Left renal cortex interstitium (tissue), 4 donors: ENCODE results near the gene KCNMA1. TPM values are rescaled to one million over a fixed set of nuclear protein-coding genes. Genes with fewer than 3 reads are reported as not detected.
A peak's percentile ranks its signal among the peaks of the same experiment; 100 is the strongest.

Experiments used
- DNase-seq, 4 donors: peaks; one replicate each; pipeline ENCODE4 v3.0.0-alpha.2; 2013; ENCODE audit warnings: low read depth in 4 of 4, low spot score in 2 of 4, missing footprints in 1 of 4
- polyA plus RNA-seq, 4 donors: library from polyadenylated mRNA; unstranded; fragments of 120-200 nt; gene quantifications; one replicate each; pipeline ENCODE4 v1.2.1, GENCODE V29; 2013; ENCODE audit not compliant: insufficient read length in 4 of 4

The KCNMA1 gene
- polyA plus RNA-seq, 4 donors, result 2.8 to 5.2 (median 3.7) TPM

DNA sequence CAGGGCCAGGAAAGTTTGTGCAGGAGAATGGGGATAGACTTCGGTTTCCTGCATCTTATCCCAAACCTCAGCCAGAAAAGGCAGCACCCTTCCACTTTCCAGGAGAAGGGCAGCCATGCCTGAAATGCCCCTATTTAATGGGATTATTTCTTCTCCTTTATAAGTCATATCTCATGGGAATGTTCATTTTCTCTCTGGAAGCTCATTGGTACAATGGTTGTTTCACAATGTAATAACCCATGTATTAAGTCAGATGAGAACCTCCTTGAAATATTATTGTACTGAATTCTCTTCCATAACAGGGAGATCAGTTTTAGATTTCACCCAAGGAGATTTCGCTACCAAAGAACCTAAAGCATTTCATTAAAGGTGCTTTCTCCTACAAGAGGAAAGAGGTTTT lies 457.5 kb downstream of the KCNMA1 start:
- no peak for DNase-seq

DNA sequence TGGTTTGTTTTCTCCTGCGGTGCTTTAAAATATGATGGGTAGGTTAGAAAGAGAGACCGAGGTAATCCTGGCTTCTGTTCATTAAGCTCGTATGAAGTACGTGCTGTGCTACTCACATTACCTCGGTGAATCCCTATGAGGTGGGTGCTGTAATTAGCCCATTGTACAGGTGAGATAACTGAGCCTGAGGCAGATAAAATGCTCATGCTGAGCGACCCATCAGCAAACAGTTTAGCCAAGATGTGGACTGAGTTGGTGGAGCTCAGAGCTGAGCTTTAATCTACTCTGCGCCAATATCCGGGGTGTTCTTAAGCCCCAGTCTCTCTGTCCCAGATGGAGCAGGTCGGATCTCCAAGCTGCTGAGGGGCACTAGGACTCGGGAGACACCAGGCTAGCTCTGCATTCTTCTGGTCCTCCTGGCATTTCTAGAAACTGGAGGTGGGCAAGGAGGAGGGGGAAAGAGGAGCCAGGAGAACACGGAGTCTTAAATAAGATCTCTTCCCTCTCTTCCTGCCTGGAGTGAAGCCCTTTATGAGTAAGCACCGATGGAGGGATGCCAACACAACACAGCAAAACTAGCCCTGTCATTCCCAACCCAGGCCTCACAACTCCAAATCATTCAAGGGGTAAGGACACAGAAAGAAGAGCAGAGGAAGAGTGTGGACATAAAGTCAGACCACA lies 458.5 kb downstream of the KCNMA1 start:
- DNase-seq, result no peak

DNA sequence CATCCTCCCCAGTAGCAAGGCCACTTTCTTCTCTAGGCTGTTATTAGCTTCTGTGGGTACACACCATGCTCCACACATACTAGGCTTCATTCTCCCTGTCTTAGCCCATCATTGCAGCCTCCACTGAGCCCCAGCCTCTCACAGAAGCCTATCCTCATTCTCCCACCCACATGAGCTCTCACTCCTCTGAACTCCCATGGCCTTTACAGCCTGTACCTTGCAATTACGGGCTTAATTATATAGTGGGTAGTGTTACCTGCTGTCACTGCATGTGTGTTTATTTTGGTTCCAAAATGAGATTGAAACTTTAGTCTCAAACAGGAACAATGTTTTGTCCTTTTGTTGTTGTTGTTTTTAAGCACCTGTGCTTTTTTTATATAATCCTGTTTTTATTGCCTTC lies 460.0 kb downstream of the KCNMA1 start:
- no peak for DNase-seq

DNA sequence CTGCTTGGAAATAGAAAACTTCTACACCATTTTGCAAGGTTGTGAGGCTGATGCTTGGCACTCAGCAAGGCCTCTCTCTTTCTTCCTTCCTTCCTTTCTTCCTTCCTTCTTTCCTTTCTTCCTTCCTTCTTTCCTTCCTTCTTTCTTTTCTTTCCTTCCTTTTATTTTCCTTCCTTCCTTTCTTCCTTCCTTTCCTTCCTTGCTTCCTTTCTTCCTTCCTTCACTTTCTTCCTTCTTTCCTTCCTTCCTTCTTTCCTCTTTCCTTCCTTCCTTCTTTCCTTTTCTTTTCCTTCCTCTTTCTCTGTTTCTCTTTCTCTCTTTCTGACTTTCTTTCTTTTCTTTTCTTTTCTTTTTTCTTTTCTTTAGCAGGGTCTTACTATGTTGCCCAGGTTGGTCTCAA lies 460.4 kb downstream of the KCNMA1 start:
- DNase-seq, result no peak

DNA sequence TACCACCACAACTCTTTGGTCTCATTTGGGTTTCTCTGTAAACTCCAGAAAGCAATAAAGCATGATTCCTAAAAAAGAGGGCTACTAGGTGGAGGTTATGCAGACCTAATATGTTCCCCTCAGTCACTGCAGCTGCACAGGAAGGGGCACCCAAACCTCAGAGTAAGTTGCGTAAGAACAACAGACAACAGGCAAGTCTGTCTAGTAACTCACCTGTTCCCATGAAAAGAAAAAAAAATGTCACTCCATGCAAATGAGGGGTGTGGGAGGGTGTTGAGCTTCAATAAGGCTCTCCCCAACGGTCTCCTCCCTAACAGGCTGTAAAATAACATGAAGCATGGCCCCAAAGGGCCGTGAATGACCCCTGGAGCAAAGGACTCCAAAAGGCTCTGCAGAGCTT lies 461.4 kb downstream of the KCNMA1 start:
- no peak for DNase-seq

DNA sequence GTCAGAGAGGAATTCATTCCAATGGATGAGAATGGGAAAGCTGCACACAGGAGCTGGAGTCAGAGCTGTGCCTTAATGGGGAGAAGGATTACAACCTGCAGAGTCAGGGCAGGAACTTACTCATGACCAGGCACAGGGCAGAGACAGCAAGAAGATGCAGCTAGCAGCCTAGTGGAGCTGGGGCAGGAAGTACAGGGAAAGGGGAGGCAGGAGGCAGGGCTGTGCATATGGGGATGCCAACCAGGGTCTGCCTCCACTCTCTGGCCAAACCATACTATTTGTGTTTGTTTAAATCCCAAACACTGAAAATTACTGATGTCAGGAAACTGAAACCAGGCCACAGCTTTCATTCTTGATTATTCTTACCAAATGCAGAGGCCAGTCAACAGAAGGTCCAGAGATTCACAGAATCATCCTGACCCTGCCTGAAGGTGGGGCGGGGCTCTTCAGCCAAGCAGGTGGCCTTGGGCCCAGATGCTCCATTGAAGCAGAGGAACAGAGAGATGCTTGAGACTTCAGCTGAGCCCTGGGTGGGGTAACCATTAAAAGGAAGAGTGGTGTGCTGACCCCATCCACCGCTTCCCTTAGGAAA lies 461.9 kb downstream of the KCNMA1 start:
- DNase-seq, result no peak

DNA sequence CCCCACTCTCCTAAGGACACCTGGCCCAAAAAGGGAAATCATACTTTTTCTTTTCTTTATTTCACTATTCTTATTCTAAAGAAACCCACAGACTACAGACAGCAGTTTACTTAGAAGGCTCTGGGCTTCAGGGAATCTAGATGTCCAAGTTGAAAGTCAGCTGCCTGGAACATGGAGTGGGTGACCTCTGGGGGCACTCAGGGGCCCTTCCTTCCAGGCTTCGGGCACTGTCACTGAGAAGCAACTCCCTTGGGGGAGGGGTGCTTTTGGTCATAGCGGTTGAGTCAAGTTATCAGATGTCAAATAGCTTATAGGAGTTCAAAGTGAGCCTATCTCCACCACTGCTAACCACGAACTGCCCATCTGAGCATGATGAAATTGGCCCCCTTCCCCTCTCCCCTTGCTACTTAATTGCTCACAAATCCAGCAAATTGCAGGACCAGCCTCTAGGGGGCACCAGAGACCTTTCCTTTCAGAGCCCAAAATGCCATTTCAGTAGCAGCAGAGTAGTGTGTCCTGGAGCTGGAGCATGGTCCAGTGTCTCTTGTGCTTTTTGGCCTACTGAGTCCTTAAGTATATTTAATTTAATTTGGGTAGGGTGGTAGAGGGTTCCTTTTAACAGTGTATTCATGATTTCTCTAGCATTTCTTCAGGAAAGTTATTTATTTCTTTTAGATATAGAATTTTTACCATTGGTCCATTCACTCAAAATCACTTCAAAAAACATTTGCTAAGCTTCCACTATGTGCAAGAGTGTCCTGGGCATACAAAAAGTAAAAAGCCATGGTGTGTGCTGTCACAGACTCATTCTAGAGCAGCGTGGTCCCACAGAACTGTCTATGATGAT lies 463.8 kb downstream of the KCNMA1 start:
- peak; percentile 45 to 70 (median 56) for DNase-seq

DNA sequence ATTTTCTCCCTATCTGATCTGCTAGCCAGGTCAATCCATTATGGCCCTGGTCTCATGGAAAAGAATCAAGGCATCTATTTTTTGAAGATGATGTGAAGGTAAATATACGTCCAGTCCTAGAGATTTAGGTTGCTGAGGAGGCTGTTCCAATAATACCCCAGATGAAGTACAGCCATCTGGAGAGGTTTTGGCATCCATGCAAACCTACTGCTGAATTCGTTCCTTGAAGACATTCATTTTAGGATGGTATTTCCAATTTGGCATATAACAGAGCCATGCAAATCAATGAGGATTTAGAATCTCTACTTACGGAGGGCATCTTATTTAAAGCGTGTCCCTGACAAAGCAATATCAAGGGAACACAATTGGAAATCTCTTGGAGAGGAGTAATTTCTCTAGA lies 465.5 kb downstream of the KCNMA1 start:
- DNase-seq, result no peak

DNA sequence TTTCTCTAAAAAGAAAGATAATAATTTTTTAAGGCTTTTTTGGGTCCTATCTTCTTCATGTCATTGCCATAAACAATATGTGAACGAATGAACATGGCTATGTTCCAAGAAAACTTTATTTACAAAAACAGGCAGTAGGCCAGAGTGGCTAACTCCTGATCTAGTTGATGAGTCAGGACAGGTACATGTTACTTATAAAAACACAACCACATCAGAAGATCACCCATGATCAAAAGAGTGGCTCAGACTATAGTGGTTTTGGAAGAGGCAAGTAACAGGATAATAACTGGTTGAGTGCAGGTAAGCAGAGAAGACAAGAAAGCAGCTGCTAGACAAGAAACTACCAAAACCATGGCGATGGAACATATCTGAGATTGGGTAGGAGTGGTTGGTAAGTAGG lies 468.7 kb downstream of the KCNMA1 start:
- DNase-seq, result no peak

DNA sequence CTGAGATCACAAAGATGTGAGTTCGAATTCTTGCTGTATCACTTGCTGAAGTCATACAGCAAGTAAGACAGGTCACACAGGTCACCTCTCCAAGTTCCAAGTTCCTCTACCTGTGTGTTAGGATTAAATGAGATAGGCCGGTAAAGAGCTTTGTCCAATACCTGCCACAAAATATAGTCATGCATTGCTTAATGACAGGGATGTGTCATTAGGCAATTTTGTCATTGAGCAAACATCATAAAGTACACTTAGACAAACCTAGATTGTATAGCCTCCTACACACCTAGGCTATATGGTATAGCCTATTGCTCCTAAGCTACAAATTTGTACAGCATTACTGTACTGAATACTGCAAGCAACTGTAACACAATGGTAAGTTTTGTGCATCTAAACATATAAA lies 469.4 kb downstream of the KCNMA1 start:
- no peak for DNase-seq

DNA sequence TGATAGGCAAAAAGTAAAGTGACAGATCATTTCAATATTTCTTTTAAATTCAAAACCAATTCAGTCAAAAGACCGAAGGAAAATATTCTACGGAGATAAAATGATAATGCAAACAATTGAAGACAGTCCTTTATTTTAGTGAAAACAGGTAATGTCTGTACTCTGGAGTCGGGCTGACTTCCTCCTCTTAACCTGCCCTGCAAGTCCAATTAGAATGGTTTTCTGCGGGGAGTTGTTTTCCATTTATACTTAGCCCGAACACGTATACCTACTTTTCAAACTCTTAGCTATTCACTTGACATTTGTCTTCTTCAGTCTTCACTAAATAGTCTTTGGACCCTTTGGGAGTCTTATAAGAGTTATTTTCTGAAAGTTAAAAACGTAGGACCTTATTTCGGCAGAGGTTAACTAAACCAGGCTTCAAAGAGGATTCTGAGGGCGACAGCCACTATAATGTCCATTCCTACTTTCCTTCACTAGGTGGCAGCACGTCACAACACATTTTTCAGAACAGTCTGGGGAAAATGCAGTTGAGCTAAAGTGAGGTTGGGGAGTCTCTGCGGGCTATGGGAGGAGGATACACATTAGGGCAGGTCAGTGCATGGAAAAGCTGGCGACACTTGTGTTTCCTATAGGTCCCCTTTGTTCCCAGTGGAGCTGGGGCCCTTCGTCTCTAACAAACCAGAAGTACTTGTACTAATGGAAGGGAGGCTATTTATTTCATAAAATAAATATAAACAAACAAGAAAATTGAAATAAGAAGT lies 472.0 kb downstream of the KCNMA1 start:
- peak; percentile 32 to 68 (median 36) for DNase-seq

DNA sequence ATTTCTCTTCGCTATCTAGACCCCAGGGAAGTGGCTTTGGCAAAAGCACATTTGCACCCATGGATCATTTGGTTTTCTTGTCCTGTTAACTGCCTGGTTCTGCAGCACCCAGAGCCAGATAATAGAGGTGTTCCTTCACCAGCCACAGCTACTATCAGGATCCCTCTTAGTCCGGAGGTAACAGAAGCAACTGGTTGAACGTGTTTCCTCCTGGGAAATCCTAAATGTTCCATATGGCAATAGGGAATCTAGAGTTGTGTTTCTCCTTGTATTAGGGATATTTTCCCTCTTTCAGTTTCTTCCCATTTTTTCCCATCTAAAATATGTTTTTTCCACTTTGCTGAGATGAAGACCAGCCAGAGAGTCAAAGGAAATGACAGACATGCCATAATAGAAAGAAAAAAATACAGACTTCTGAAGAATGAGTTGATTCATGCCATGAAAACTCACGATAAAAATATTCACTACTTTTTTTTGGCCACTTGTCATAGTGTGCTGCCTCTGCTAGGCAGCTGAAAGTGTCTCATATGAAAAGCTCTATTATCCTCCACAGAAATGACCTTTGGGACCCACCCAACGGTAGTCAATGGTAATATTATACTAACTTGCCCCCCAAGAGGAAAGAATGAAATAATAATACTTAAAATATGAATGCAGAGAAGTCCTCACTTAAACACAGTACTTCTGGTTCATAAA lies 472.8 kb downstream of the KCNMA1 start:
- no peak for DNase-seq

DNA sequence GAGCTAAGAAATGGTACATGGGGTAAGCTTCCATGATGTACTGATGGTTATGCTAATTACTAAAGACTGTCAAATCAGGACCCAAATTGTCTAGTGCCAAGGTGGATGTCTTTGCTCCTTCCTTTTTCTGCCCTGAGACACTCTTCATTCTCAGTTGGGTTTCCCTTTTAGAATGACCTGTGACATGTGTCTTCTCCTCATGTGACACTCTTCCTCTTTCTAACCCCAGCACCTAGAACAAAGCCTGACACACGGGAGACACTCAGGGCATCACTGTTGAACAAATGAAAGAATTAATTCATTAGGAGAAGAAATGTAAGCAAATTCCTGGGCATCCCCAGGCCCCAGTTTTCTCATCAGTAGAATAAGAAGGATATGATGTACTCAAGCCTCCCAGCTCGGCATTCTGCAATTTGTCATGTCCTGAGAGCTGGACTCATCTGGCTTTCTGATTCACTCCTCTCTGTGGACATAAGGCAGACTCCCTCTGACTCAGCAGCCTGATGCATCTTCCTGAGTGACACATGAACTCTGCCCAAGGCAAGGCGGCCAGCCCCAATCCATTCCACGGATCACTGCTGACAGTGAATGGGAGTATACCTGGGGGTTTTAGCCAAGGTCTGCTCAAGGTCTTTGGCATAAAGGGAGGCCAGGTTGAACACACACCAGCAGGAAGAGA lies 473.8 kb downstream of the KCNMA1 start:
- no peak for DNase-seq

DNA sequence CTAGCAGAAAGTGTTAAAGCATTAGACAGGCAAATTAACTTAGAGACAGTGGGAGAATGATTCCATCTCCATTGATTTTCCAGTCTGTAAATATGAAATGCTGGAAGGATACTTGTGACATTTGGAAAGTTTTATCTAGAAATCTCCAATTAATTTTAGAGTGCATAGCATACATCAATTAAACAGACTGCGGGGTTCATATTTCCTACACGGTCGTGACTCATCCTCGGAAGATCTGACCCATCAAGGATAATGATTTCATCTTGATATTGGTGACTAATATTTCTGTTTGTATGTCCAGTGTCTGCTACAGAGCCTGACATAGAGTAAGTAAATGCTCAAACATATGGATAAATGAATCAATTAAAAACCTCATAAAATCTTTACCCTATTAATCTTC lies 474.9 kb downstream of the KCNMA1 start:
- DNase-seq, result no peak

DNA sequence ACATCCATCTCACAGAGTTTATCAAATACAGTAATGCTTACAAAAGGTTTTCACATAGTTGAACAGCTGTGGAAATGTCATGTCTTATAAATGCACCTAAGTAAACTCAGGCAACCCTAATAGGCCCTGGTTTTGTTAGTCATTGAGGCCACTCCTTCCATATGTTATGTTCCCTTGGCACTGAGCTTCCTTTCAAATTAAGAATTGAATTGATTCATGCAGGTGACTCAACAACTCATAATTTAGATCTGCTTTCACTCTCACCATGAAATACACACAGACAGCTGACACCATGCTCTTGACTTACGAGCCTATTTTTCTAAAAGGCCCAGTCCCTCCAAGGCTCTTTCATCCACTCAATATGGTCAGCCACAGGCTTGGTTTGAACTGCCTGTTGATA lies 476.9 kb downstream of the KCNMA1 start:
- no peak for DNase-seq

DNA sequence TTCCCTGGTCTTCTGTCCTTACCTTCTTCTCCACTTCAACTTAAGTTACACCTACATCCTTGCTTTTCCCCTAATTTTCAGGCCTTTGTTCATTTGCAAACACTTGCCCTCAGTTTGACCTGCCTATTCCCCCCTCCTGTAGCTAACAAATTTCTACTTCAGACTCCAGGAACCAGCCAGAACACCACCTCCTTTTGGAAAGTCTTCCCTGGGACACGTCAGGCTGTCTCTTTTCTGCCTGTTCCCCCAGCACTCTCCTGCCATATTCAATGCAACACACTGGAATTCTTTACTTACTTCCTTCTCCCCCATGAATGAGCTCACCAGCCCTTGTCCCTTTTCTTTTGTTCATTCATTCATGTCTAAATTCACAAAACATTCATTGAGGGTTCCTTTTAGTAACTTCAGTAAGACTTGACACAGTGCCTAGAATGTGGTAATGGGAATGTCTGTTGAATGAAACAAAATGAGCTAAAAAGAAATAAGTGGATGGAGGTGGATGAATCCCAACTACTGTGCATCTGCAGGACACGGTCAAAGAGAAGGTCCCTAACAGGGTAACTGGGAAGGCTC lies 478.0 kb downstream of the KCNMA1 start:
- DNase-seq, result no peak

DNA sequence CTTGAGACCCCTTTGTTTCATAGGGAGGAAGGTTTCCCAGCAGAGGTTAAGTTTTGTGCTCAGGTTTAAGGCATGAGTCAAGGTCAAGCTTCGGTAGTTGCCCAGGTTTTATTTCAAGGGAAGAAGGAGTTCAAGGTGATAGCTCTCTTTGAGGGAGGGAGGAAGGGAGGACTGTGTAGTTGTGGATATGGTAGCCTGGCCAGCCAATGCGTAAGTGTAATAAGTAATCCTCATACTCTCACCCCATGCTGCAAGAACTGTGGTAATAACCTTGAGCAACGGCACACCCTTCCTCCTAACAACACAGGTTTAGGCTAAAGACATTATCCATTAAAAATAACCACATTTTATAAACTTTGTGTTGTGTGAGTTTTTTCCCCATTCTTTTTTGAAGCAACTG lies 478.9 kb downstream of the KCNMA1 start:
- DNase-seq, result no peak

DNA sequence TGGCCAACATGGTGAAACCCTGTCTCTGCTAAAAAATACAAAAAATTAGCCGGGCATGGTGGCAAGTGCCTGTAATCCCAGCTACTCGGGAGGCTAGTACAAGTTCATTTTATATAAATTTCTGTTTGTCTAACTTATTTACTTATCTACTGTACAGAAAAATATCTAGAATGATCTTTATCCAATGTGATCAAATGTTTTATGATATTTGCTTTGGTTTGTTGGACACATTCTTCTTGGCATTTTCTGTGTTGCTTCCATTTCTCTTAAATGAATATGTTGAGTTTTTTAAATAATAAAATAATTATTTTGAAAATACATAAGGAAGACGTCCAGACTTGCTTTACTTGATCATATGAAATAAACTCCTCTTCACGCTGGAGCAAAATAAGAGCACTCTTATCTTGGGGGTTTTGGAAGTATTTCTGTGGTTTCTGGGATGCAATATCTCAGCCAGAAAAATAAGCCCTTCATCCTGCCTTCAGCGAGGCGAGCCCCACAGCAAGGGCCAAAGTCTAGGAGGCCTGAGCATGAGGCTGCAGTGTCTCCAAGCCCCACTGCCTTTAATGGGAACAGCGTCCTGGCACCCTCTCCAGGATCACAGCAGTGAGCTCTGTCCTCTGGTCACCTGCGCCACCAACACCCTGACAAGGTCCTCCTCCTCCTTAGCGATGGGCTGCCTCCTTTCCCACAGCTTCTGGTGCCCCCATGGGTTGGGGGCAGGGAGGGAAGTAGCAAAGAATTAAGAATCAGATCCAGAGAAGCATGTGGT lies 480.2 kb downstream of the KCNMA1 start:
- no peak for DNase-seq

DNA sequence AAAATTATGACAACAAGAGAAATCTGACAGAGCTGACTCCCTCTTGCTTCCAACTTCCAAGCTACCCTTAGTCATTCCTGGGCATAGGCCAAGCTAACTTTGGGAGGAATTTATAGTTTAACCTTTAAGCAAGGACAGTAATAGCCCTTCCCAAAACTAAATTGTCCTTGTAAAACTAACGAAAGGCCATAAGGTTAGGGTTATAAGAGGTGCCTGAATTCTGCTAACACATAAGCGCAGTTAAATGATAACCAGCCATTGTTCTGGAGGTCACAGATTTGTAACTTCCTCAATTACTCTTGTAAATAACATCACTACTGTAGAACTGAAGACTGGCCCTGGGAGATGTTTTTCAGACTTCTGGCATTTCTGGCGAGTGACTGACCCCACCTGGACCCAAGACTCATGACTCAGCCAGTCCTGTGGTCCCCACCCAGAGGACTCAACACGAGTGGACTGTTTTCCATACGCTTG lies 481.2 kb downstream of the KCNMA1 start:
- no peak for DNase-seq
